H9 (cell line): ENCODE data around the gene SLC22A13. TPM values are rescaled to one million over a fixed set of nuclear protein-coding genes. Genes with fewer than 3 reads are reported as not detected.

Experiments used
- DNase-seq: peaks from one replicate; pipeline ENCODE4 v3.0.0-alpha.2; 2017
- H2AFZ ChIP-seq: one replicate; pipeline ENCODE4 v1.6.1; 2013; ENCODE audit warnings: mild to moderate bottlenecking, low read length, control low read depth, moderate library complexity
- H2AK5ac ChIP-seq: 2 replicates; pipeline ENCODE4 v1.6.1; 2013; ENCODE audit warnings: low read length, control low read depth, mixed read lengths; ENCODE audit not compliant: insufficient read length
- H2BK120ac ChIP-seq: one replicate; pipeline ENCODE4 v1.6.1; 2013; ENCODE audit warnings: low read depth, mild to moderate bottlenecking, low read length, control low read depth, inconsistent platforms; ENCODE audit not compliant: poor library complexity, severe bottlenecking
- H2BK12ac ChIP-seq: 2 replicates; pipeline ENCODE4 v1.6.1; 2013; ENCODE audit warnings: low read length, control low read depth, mixed read lengths, low read depth; ENCODE audit not compliant: insufficient read length
- H2BK15ac ChIP-seq: 2 replicates; pipeline ENCODE4 v1.6.1; 2013; ENCODE audit warnings: low read depth, low read length, control low read depth
- H2BK20ac ChIP-seq: one replicate; pipeline ENCODE4 v1.6.1; 2013; ENCODE audit warnings: low read depth, mild to moderate bottlenecking, low read length, control low read depth, inconsistent platforms; ENCODE audit not compliant: poor library complexity, severe bottlenecking
- H2BK5ac ChIP-seq: 2 replicates; pipeline ENCODE4 v1.6.1; 2013; ENCODE audit warnings: low read length, control low read depth, mixed read lengths; ENCODE audit not compliant: insufficient read length
- H3K14ac ChIP-seq: 2 replicates; pipeline ENCODE4 v1.6.1; 2013; ENCODE audit warnings: low read length, control low read depth; ENCODE audit not compliant: insufficient read depth
- H3K18ac ChIP-seq: 2 replicates; pipeline ENCODE4 v1.6.1; 2013; ENCODE audit warnings: low read depth, mild to moderate bottlenecking, mixed read lengths, low read length, control low read depth; ENCODE audit not compliant: insufficient read length
- H3K23ac ChIP-seq: 2 replicates; pipeline ENCODE4 v1.6.1; 2013; ENCODE audit warnings: low read length, control low read depth, mixed read lengths, low read depth; ENCODE audit not compliant: insufficient read length
- H3K23me2 ChIP-seq: 2 replicates; pipeline ENCODE4 v1.6.1; 2013; ENCODE audit warnings: low read depth, mild to moderate bottlenecking, mixed read lengths, low read length, control low read depth; ENCODE audit not compliant: insufficient read length, poor library complexity, severe bottlenecking
- H3K27ac ChIP-seq: 2 replicates; pipeline ENCODE4 v1.5.1; 2013; ENCODE audit warnings: low read length, control low read depth, mixed read lengths, low read depth; ENCODE audit not compliant: insufficient read length
- H3K27me3 ChIP-seq: 2 replicates; pipeline ENCODE4 v1.6.1; 2013; ENCODE audit warnings: low read length, control low read depth, inconsistent platforms; ENCODE audit not compliant: insufficient read depth
- H3K4ac ChIP-seq: 2 replicates; pipeline ENCODE4 v1.6.1; 2013; ENCODE audit warnings: low read depth, mild to moderate bottlenecking, control low read depth, inconsistent platforms, low read length, moderate library complexity
- H3K4me1 ChIP-seq: 2 replicates; pipeline ENCODE4 v1.6.1; 2013; ENCODE audit warnings: low read length, control low read depth, inconsistent platforms; ENCODE audit not compliant: insufficient read depth
- H3K4me2 ChIP-seq: 2 replicates; pipeline ENCODE4 v1.6.1; 2013; ENCODE audit warnings: low read length, control low read depth, mixed read lengths; ENCODE audit not compliant: insufficient read length, insufficient read depth
- H3K56ac ChIP-seq: 2 replicates; pipeline ENCODE4 v1.6.1; 2013; ENCODE audit warnings: low read depth, mild to moderate bottlenecking, mixed read lengths, low read length, control low read depth; ENCODE audit not compliant: insufficient read length
- H3K79me1 ChIP-seq: 2 replicates; pipeline ENCODE4 v1.6.1; 2013; ENCODE audit warnings: low read depth, mild to moderate bottlenecking, moderate library complexity, low read length, control low read depth, inconsistent platforms; ENCODE audit not compliant: insufficient read depth, poor library complexity, severe bottlenecking
- H3K79me2 ChIP-seq: 2 replicates; pipeline ENCODE4 v1.6.1; 2013; ENCODE audit warnings: low read length, control low read depth, inconsistent platforms; ENCODE audit not compliant: insufficient read depth
- H3K9ac ChIP-seq: 2 replicates; pipeline ENCODE4 v1.6.1; 2013; ENCODE audit warnings: low read length, control low read depth, mixed read lengths; ENCODE audit not compliant: insufficient read length; ENCODE audit errors: extremely low read depth
- H3K9me3 ChIP-seq: one replicate; pipeline ENCODE4 v1.6.1; 2013; ENCODE audit warnings: low read depth, low read length, inconsistent platforms; ENCODE audit not compliant: control insufficient read depth
- H3T11ph ChIP-seq: one replicate; pipeline ENCODE4 v1.6.1; 2013; ENCODE audit warnings: mild to moderate bottlenecking, low read length, control low read depth, inconsistent platforms
- H4K20me1 ChIP-seq: one replicate; pipeline ENCODE4 v1.6.1; 2013; ENCODE audit not compliant: control insufficient read depth, insufficient read length, insufficient read depth
- H4K5ac ChIP-seq: 2 replicates; pipeline ENCODE4 v1.6.1; 2013; ENCODE audit warnings: low read depth, mild to moderate bottlenecking, mixed read lengths, low read length, control low read depth; ENCODE audit not compliant: insufficient read length
- H4K8ac ChIP-seq: replicated peaks from 2 replicates; pipeline ENCODE4 v1.6.1; 2013; ENCODE audit warnings: low read length, control low read depth, mixed read lengths, low read depth; ENCODE audit not compliant: insufficient read length
- H4K91ac ChIP-seq: 2 replicates; pipeline ENCODE4 v1.6.1; 2013; ENCODE audit warnings: low read depth, mild to moderate bottlenecking, moderate library complexity, mixed read lengths, low read length, control low read depth; ENCODE audit not compliant: insufficient read length
- H3K27ac Mint-ChIP-seq, 3 experiments: 2 replicates in 2 of 3; 3 replicates in 1 of 3; pipeline ENCODE4 v1.8.0; 2020 to 2021; ENCODE audit warnings: mixed read lengths in 3 of 3, mild to moderate bottlenecking in 1 of 3, moderate library complexity in 1 of 3
- H3K27me3 Mint-ChIP-seq: 2 replicates; pipeline ENCODE4 v1.8.0; 2021; ENCODE audit warnings: low read depth, mild to moderate bottlenecking, moderate library complexity, mixed read lengths
- H3K36me3 Mint-ChIP-seq, 3 experiments: 2 replicates in 2 of 3; 3 replicates in 1 of 3; pipeline ENCODE4 v1.8.0; 2020 to 2021; ENCODE audit warnings: low read depth in 3 of 3, mixed read lengths in 3 of 3; ENCODE audit not compliant: insufficient read depth in 1 of 3
- H3K4me1 Mint-ChIP-seq, 2 experiments: 2 replicates each; pipeline ENCODE4 v1.8.0; 2020; ENCODE audit warnings: mixed read lengths in 2 of 2
- H3K4me3 Mint-ChIP-seq, 2 experiments: 2 replicates in 1 of 2; 3 replicates in 1 of 2; pipeline ENCODE4 v1.8.0; 2020 to 2021; ENCODE audit warnings: mild to moderate bottlenecking in 2 of 2, mixed read lengths in 2 of 2, moderate library complexity in 1 of 2
- H3K9me3 Mint-ChIP-seq, 2 experiments: 2 replicates in 1 of 2; 3 replicates in 1 of 2; pipeline ENCODE4 v1.8.0; 2020; ENCODE audit warnings: mild to moderate bottlenecking in 2 of 2, mixed read lengths in 2 of 2, moderate library complexity in 1 of 2
- WGBS: extraction: QIAGEN DNeasy Blood & Tissue Kit; methylation state at CpG from one replicate; pipeline ENCODE4 v1.1.7; 2013; ENCODE audit warnings: missing lambda C conversion rate, low lambda C conversion rate, mixed read lengths; ENCODE audit not compliant: insufficient read length; ENCODE audit errors: extremely low coverage; 5-methylcytosine and 5-hydroxymethylcytosine counted together
- total RNA-seq: library from RNA; stranded (reverse); gene quantifications from 2 replicates; pipeline ENCODE4 v1.2.1, GENCODE V29; 2021
- TF ChIP-seq, protein P1 (sequence below): fragments of 200-600 bp; sonication (generic); conservative IDR thresholded peaks from 3 replicates; pipeline ENCODE4 v1.8.0; 2021; ENCODE audit warnings: antibody characterized with exemption, mild to moderate bottlenecking

The SLC22A13 gene
- total RNA-seq, 1 experiment from 2014 or later: not detected

DNA sequence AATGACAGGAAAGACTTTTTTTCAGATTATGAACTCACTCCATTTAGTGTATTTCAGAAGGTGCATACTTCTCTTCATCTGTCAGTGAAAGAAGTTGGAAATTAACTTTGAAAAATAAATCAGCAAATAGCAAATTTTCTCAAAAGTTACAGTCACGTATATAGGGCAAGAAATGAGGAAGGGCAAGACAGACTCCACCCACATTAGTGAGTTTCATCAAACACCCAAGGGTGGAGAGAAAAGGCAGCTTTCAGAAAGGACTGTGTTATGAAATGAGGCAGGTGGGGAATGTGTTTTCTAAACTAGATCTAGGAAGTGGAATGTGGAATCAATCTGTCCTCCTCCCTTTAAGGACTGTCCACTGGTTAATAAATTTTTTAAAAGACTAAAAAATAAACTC, 2.9 kb downstream of the SLC22A13 start:
- Histone ChIP-seq H2BK120ac (no peak overlapping the region), H4K8ac (no peak overlapping the region), H3K4ac (no peak overlapping the region), H3K9me3 (no peaks in the 10 kb centered on the region), H3K23ac (no peak overlapping the region), H3K4me2 (no peak overlapping the region), H4K20me1 (peaks cover 3% of the 10 kb centered on the region), H3T11ph (no peak overlapping the region), H3K9ac (no peak overlapping the region), H3K56ac (no peak overlapping the region), H3K18ac (no peak overlapping the region), H4K91ac (no peak overlapping the region), H3K79me2 (no peaks in the 10 kb centered on the region), H2BK12ac (no peak overlapping the region), H3K14ac (no peak overlapping the region), H2BK5ac (no peak overlapping the region), H2BK15ac (no peak overlapping the region), H3K4me1 (no peaks in the 10 kb centered on the region; the same call in none of the 2 replicates), H3K27me3 (no peaks in the 10 kb centered on the region), H2AK5ac (no peak overlapping the region), H3K27ac (no peak overlapping the region), H4K5ac (no peak overlapping the region), H3K79me1 (no peaks in the 10 kb centered on the region), H3K23me2 (no peaks in the 10 kb centered on the region), H2BK20ac (no peak overlapping the region), H2AFZ (no peak overlapping the region)
- Mint-ChIP-seq H3K27me3 (peaks cover 1% of the 10 kb centered on the region; the same call in 1 of the 2 replicates), H3K27ac (no peak overlapping the region), H3K4me1 (peaks cover 20 to 26% of the 10 kb centered on the region in 2 experiments), H3K36me3 (no peaks in the 10 kb centered on the region), H3K4me3 (no peak overlapping the region), H3K9me3 (no peaks in the 10 kb centered on the region)
- TF ChIP-seq, protein P1, sequence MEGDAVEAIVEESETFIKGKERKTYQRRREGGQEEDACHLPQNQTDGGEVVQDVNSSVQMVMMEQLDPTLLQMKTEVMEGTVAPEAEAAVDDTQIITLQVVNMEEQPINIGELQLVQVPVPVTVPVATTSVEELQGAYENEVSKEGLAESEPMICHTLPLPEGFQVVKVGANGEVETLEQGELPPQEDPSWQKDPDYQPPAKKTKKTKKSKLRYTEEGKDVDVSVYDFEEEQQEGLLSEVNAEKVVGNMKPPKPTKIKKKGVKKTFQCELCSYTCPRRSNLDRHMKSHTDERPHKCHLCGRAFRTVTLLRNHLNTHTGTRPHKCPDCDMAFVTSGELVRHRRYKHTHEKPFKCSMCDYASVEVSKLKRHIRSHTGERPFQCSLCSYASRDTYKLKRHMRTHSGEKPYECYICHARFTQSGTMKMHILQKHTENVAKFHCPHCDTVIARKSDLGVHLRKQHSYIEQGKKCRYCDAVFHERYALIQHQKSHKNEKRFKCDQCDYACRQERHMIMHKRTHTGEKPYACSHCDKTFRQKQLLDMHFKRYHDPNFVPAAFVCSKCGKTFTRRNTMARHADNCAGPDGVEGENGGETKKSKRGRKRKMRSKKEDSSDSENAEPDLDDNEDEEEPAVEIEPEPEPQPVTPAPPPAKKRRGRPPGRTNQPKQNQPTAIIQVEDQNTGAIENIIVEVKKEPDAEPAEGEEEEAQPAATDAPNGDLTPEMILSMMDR: no peak
- WGBS: no CpG with 5 or more reads among the region's 1 CpG
- no peak for DNase-seq
